ENCODE data around the gene TMEM178A.

GRCh38 chr2:39661826-39662225 lies 3.9 kb upstream of the TMEM178A start:
- TF ChIP-seq TAF1 (IDR thresholded peaks at IDR 0.05; ENCODE audit: borderline replicate concordance, low read depth, low read length): no peak
- no peak for TF ChIP-seq POLR2AphosphoS5 (IDR thresholded peaks at IDR 0.05; ENCODE audit: low read depth, low read length)
- TF ChIP-seq POLR2A (IDR thresholded peaks at IDR 0.05; ENCODE audit: low read depth, low read length): no peak
